ENCODE results near the gene ARHGAP32.

DNA sequence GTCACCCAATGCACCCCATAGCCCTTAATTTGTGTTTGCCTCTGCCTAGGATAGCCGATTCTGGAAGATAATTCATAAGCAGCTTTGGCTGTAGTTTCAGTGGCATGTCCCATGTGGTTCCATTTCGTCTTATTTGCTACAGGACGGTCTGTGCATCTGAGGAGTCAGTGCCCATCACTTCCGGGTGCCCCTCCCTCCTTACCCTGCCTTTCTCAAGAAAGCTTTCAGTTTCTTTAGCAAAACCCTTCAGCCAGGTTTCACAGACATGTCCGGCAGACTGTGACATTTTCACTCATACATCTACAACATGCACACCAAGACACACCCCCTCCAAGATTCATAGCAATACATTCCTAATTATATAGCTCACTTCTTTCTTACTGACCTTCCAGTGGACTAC, 263.7 kb downstream of the ARHGAP32 start:
- TF ChIP-seq CTCF (IDR thresholded peaks at IDR 0.05; ENCODE audit: low read depth, low read length, poor library complexity, severe bottlenecking) (no peak), EZH2phosphoT487 (IDR thresholded peaks at IDR 0.05; ENCODE audit: borderline replicate concordance, low read length) (no peak)

Data from DOHH2 (cell line).